OCI-LY7 (cell line): ENCODE measurements around the gene FAM120B.

Experiments
- CTCF ChIP-seq: fragments of 200-600 bp; sonication (generic); conservative IDR thresholded peaks from 2 replicates; pipeline ENCODE4 v1.5.1; 2014; ENCODE audit warnings: mild to moderate bottlenecking, antibody characterized with exemption, low read length, moderate library complexity, mixed read lengths
- EZH2phosphoT487 ChIP-seq: fragments of 200-600 bp; sonication (generic); IDR thresholded peaks from 2 replicates; pipeline ENCODE4 v1.6.1; 2018; ENCODE audit warnings: low read depth, borderline replicate concordance, mild to moderate bottlenecking, mixed run types, antibody characterized with exemption, low read length, moderate library complexity, mixed read lengths

- TF ChIP-seq CTCF: no peak
- no peak for TF ChIP-seq EZH2phosphoT487
Observed at GRCh38 chr6:170289180-170289931, 17.2 kb upstream of the FAM120B start.
